Activated CD4-positive, alpha-beta T cell treated with anti-CD3 and anti-CD28 coated beads, Interleukin-2, amount 10 ng/mL, durations not matched to agents 7 days and 5 days (primary cell): ENCODE measurements around the gene SELPLG. TPM values are rescaled to one million over a fixed set of nuclear protein-coding genes. Genes with fewer than 3 reads are reported as not detected.
"Not testable (repeated sequence)": the region's sequence is repeated elsewhere in the genome, so short reads cannot be mapped to it uniquely, and the experiment has no call there.

ENCODE experiments used
- CTCF ChIA-PET: fragments of 350-600 bp; sonication (Branson Sonifier 250); formaldehyde crosslinking; loops from one replicate; lab custom pipeline; 2021; ENCODE audit warnings: antibody characterized with exemption; lab: Charles Lee
- POLR2A ChIA-PET: fragments of 350-600 bp; sonication (Branson Sonifier 250); formaldehyde crosslinking; loops from one replicate; lab custom pipeline; 2021; ENCODE audit warnings: antibody characterized with exemption; lab: Charles Lee
- DNase-seq: peaks from one replicate; pipeline ENCODE4 v3.0.0-alpha.2; 2020
- H3K27ac Mint-ChIP-seq: one replicate; pipeline ENCODE4 v1.8.0; 2021; ENCODE audit warnings: mild to moderate bottlenecking, moderate library complexity, mixed read lengths
- H3K27me3 Mint-ChIP-seq: one replicate; pipeline ENCODE4 v1.8.0; 2021; ENCODE audit warnings: mixed read lengths
- H3K36me3 Mint-ChIP-seq: one replicate; pipeline ENCODE4 v1.8.0; 2021; ENCODE audit warnings: low read depth, mixed read lengths
- H3K4me1 Mint-ChIP-seq: one replicate; pipeline ENCODE4 v1.8.0; 2021; ENCODE audit warnings: mixed read lengths
- H3K4me3 Mint-ChIP-seq: one replicate; pipeline ENCODE4 v1.8.0; 2021; ENCODE audit warnings: mild to moderate bottlenecking, moderate library complexity, mixed read lengths
- H3K9me3 Mint-ChIP-seq: one replicate; pipeline ENCODE4 v1.8.0; 2021; ENCODE audit warnings: mixed read lengths
- total RNA-seq, 2 experiments: library from RNA; stranded (reverse); gene quantifications; one replicate each; pipeline ENCODE4 v1.2.3, GENCODE V29; 2021

The SELPLG gene
- total RNA-seq, 2 experiments from 2014 or later: 207 to 214 TPM

- Mint-ChIP-seq H3K27ac (peak overlapping the region; percentile 100), H3K27me3 (no peaks in the 10 kb centered on the region), H3K4me3 (peak overlapping the region; percentile 98), H3K4me1 (peaks cover 55% of the 10 kb centered on the region), H3K36me3 (peaks cover 36% of the 10 kb centered on the region), H3K9me3 (no peaks in the 10 kb centered on the region)
- CTCF ChIA-PET: interaction anchor here (0.9 to 9.8 kb wide), 8 partner anchors 13 to 71 kb away, joined by 3 to 115 read pairs (median 9); partner anchors contain the start of gene ISCU
- DNase-seq: peak; percentile 79
- POLR2A ChIA-PET: no interaction called here
Measured at GRCh38 chr12:108634341-108634751, 652 bp upstream of the SELPLG start.

GRCh38 chr12:108633081-108633533 is 587 bp downstream of the SELPLG start:
- no peaks in the 10 kb centered on the region for H3K27me3 Mint-ChIP-seq
- ChIA-PET POLR2A (interaction anchor here (0.6 to 0.8 kb wide), 2 partner anchors 12 to 31 kb away, joined by 3 read pairs; no protein-coding TSS in a partner anchor), CTCF (interaction anchor here (0.6 to 9.8 kb wide), 6 partner anchors 14 to 70 kb away, joined by 3 to 115 read pairs (median 4); partner anchors contain the start of gene ISCU)
- H3K4me1 Mint-ChIP-seq: peaks cover 58% of the 10 kb centered on the region
- no peaks in the 10 kb centered on the region for H3K9me3 Mint-ChIP-seq
- H3K27ac Mint-ChIP-seq: peak overlapping the region; percentile 100
- no peak for DNase-seq
- H3K36me3 Mint-ChIP-seq: peaks cover 47% of the 10 kb centered on the region
- H3K4me3 Mint-ChIP-seq: peak overlapping the region; percentile 98

GRCh38 chr12:108631261-108631660 is 2.4 kb downstream of the SELPLG start:
- peaks cover 58% of the 10 kb centered on the region for H3K36me3 Mint-ChIP-seq
- H3K9me3 Mint-ChIP-seq, H3K27me3 Mint-ChIP-seq, DNase-seq, POLR2A ChIA-PET: not testable (repeated sequence)
- peak overlapping the region; percentile 100 for H3K27ac Mint-ChIP-seq
- H3K4me3 Mint-ChIP-seq: peak overlapping the region; percentile 98
- CTCF ChIA-PET: interaction anchor here (0.6 to 9.8 kb wide), 4 partner anchors 12 to 936 kb away, joined by 3 to 115 read pairs (median 3); no protein-coding TSS in a partner anchor
- peaks cover 54% of the 10 kb centered on the region for H3K4me1 Mint-ChIP-seq

DNA sequence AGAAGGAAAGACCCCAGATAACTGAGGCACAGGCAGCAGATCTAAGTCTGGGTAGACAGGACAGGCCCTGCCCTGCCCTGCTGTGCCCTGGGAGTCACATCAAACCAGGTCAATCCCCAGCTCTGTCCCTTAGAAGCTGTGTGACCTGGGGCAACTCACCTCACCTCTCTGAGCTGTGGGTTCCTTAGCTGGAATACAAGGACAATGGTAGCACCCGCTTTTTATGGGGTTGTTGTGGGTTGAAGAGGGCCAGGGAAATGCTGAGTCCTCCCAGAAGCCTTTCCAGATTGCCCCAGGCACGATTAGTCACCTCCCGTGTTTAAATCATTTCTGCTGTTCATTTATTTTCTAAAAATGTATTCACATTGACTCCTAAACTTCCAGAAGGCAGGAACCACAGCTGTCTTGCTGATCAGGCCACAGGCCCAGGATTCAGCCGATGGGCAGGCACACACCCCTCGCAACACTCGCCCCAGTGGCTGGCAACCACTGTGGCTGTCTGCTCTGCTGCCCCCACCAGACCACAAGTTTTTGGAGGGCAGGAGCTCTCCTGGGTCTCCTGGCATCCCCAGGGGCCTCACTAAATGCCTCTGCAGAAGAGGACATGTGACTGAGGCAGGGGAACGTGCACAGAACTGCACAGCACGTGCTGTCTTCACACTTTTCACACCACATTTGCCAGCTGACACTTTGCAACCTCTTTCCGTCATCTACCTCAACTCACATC is 3.0 kb downstream of the SELPLG start:
- peak overlapping the region; percentile 100 for H3K27ac Mint-ChIP-seq
- peaks cover 60% of the 10 kb centered on the region for H3K36me3 Mint-ChIP-seq
- ChIA-PET CTCF (interaction anchor here (0.6 to 9.8 kb wide), 6 partner anchors 11 to 935 kb away, joined by 3 to 115 read pairs (median 3); no protein-coding TSS in a partner anchor), POLR2A (no interaction called here)
- H3K4me1 Mint-ChIP-seq: peaks cover 52% of the 10 kb centered on the region
- no peaks in the 10 kb centered on the region for H3K27me3 Mint-ChIP-seq
- DNase-seq: no peak
- H3K4me3 Mint-ChIP-seq: peak overlapping the region; percentile 98
- no peaks in the 10 kb centered on the region for H3K9me3 Mint-ChIP-seq

GRCh38 chr12:108629824-108630476 is 3.7 kb downstream of the SELPLG start:
- ChIA-PET POLR2A (interaction anchor here (0.6 kb wide), 1 partner anchor 101 kb away, joined by 3 read pairs; no protein-coding TSS in a partner anchor), CTCF (interaction anchor here (1.5 to 9.8 kb wide), 2 partner anchors 11 to 34 kb away, joined by 6 to 115 read pairs; no protein-coding TSS in a partner anchor)
- Mint-ChIP-seq H3K4me3 (peak overlapping the region; percentile 98), H3K9me3 (no peaks in the 10 kb centered on the region), H3K4me1 (peaks cover 52% of the 10 kb centered on the region), H3K27ac (peak overlapping the region; percentile 100), H3K27me3 (no peaks in the 10 kb centered on the region), H3K36me3 (peaks cover 67% of the 10 kb centered on the region)
- peak; percentile 61 for DNase-seq

DNA sequence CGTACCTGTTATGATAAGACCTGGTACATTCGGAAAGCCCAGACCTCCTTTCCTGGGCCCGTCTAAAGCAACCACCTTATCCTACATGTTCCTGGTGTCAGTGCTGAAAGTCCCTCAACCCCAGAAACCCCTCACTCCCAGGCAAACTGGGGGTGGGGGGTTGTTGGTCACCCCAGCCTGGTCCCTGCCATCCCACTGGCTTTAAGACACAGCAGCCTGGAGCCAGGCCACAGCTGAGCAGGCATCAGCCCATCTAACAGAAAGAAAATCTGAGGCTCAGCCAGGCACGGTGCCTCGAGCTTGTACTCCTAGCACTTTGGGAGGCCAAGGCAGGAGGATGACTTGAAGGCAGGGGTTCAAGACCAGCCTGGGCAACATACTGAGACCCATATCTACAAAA is 4.5 kb downstream of the SELPLG start:
- no peak for DNase-seq
- H3K4me3 Mint-ChIP-seq: peak overlapping the region; percentile 98
- POLR2A ChIA-PET: no interaction called here
- peak overlapping the region; percentile 100 for H3K27ac Mint-ChIP-seq
- H3K36me3 Mint-ChIP-seq: peaks cover 72% of the 10 kb centered on the region
- no peaks in the 10 kb centered on the region for H3K27me3 Mint-ChIP-seq
- CTCF ChIA-PET: interaction anchor here (9.8 kb wide), 1 partner anchor 10 kb away, joined by 115 read pairs; no protein-coding TSS in a partner anchor
- peaks cover 45% of the 10 kb centered on the region for H3K4me1 Mint-ChIP-seq
- no peaks in the 10 kb centered on the region for H3K9me3 Mint-ChIP-seq

GRCh38 chr12:108627134-108627920 is 6.4 kb downstream of the SELPLG start:
- ChIA-PET POLR2A (no interaction called here), CTCF (interaction anchor here (0.8 to 9.8 kb wide), 6 partner anchors 8 to 66 kb away, joined by 3 to 115 read pairs (median 3); partner anchors contain the start of genes ISCU and SART3)
- Mint-ChIP-seq H3K36me3 (peaks cover 79% of the 10 kb centered on the region), H3K4me3 (peak overlapping the region; percentile 39), H3K4me1 (peaks cover 56% of the 10 kb centered on the region), H3K27ac (peak overlapping the region; percentile 100), H3K27me3 (no peaks in the 10 kb centered on the region), H3K9me3 (no peaks in the 10 kb centered on the region)
- DNase-seq: no peak

- ChIA-PET POLR2A (no interaction called here), CTCF (no interaction called here)
- no peak overlapping the region for H3K4me3 Mint-ChIP-seq
- no peaks in the 10 kb centered on the region for H3K27me3 Mint-ChIP-seq
- peaks cover 79% of the 10 kb centered on the region for H3K36me3 Mint-ChIP-seq
- H3K9me3 Mint-ChIP-seq: no peaks in the 10 kb centered on the region
- no peak for DNase-seq
- H3K4me1 Mint-ChIP-seq: peaks cover 59% of the 10 kb centered on the region
- peak overlapping the region; percentile 16 for H3K27ac Mint-ChIP-seq
Measured at GRCh38 chr12:108625228-108625627, 8.5 kb downstream of the SELPLG start.

GRCh38 chr12:108623577-108623976 is 10.1 kb downstream of the SELPLG start:
- POLR2A ChIA-PET: no interaction called here
- H3K9me3 Mint-ChIP-seq: no peaks in the 10 kb centered on the region
- H3K27ac Mint-ChIP-seq: no peak overlapping the region
- H3K27me3 Mint-ChIP-seq: no peaks in the 10 kb centered on the region
- H3K36me3 Mint-ChIP-seq: peaks cover 73% of the 10 kb centered on the region
- no peak overlapping the region for H3K4me3 Mint-ChIP-seq
- DNase-seq: no peak
- H3K4me1 Mint-ChIP-seq: peaks cover 68% of the 10 kb centered on the region
- CTCF ChIA-PET: no interaction called here

- Mint-ChIP-seq H3K36me3 (peaks cover 70% of the 10 kb centered on the region), H3K4me3 (no peak overlapping the region), H3K4me1 (peaks cover 68% of the 10 kb centered on the region), H3K27ac (peak overlapping the region; percentile 71), H3K27me3 (no peaks in the 10 kb centered on the region), H3K9me3 (no peaks in the 10 kb centered on the region)
- ChIA-PET POLR2A (no interaction called here), CTCF (interaction anchor here (1.6 to 7.9 kb wide), 2 partner anchors 8 to 41 kb away, joined by 4 to 115 read pairs; partner anchors contain the start of gene SELPLG)
- DNase-seq: no peak
Measured at GRCh38 chr12:108622921-108623514, 10.7 kb downstream of the SELPLG start.

DNA sequence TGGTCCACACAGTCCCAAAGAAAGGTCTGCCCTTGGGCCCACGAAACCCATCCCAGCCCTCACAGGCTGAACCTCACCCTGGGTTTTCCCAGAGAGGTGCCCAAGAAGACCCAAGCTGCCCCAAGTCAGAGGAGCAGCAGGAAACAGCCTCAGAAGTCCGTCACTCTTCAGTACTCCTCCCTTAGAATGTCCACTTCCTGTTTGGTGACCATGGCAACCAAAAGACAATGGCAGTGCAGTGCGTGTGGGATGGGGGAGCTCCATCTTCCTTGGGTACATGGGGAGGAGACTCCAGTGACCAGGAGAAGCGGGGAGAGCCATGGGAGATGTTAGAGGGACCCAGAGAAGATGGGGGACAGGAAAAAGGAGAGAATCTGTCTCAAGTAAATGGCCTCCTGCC is 11.3 kb downstream of the SELPLG start:
- Mint-ChIP-seq H3K27me3 (no peaks in the 10 kb centered on the region), H3K36me3 (peaks cover 70% of the 10 kb centered on the region), H3K4me1 (peaks cover 70% of the 10 kb centered on the region), H3K27ac (peak overlapping the region; percentile 71), H3K9me3 (no peaks in the 10 kb centered on the region), H3K4me3 (no peak overlapping the region)
- no peak for DNase-seq
- ChIA-PET POLR2A (no interaction called here), CTCF (interaction anchor here (1.6 to 7.9 kb wide), 3 partner anchors 9 to 56 kb away, joined by 4 to 115 read pairs (median 105); partner anchors contain the start of genes ISCU, SART3 and SELPLG)
